HepG2 (cell line): ENCODE data around the gene WSCD1. TPM values are rescaled to one million over a fixed set of nuclear protein-coding genes. Genes with fewer than 3 reads are reported as not detected.

Source experiments
- ATAC-seq: fragments of 200-7000 bp; cut with Tn5 transposase; 3 replicates; pipeline ENCODE4 v1.9.1; 2020; ENCODE audit warnings: mild to moderate bottlenecking, moderate library complexity
- BruUV-seq: library from RNA; stranded (reverse); fragments of 400-500 nt; replicated peaks from 2 replicates; lab custom pipeline; 2021; lab: Mats Ljungman, UMichigan
- CTCF ChIA-PET: fragments of 300-600 bp; formaldehyde crosslinking; extraction: SDS; loops from one replicate; lab custom pipeline; 2021; ENCODE audit warnings: low total read pairs, inconsistent platforms, low intra/inter-chr PET ratio; lab: Yijun Ruan, JAX
- POLR2A ChIA-PET: fragments of 350-600 bp; sonication (Branson Sonifier 250); formaldehyde crosslinking; loops from one replicate; lab custom pipeline; 2020; ENCODE audit warnings: antibody characterized with exemption, inconsistent platforms; lab: Yijun Ruan, JAX
- DNase-seq: peaks from one replicate; pipeline ENCODE4 v3.0.0-alpha.2; 2015; ENCODE audit warnings: low spot score
- FAIRE-seq: peaks from 3 replicates; lab custom pipeline; 2011; peaks lifted over from hg19 to GRCh38; lab: Jason Lieb, UNC
- H2AFZ ChIP-seq: one replicate; pipeline ENCODE4 v1.6.1; 2011; ENCODE audit warnings: low read length, inconsistent platforms
- H3K27ac ChIP-seq: fragments of 300-600 bp; 3 replicates; pipeline ENCODE4 v1.8.0; 2011; ENCODE audit warnings: mixed run types, mild to moderate bottlenecking, mixed read lengths, low read length, inconsistent platforms; ENCODE audit not compliant: insufficient read depth; ENCODE audit errors: extremely low read length
- H3K27me3 ChIP-seq, 2 experiments: fragments of 200-600 bp in 1 of 2; 2 replicates in 1 of 2; 3 replicates in 1 of 2; pipeline versions ENCODE4 v1.6.0 to v1.8.0; 2011; ENCODE audit warnings: low read length in 2 of 2, mild to moderate bottlenecking in 2 of 2, moderate library complexity in 2 of 2, inconsistent platforms in 1 of 2; ENCODE audit not compliant: insufficient read depth in 2 of 2, control insufficient read depth in 1 of 2
- H3K36me3 ChIP-seq, 2 experiments: fragments of 200-600 bp in 1 of 2; replicated peaks in 1 of 2; 2 replicates in 1 of 2; 3 replicates in 1 of 2; pipeline versions ENCODE4 v1.5.1 to v1.8.0; 2011; ENCODE audit warnings: low read length in 2 of 2, inconsistent platforms in 1 of 2; ENCODE audit not compliant: insufficient read depth in 2 of 2, control insufficient read depth in 1 of 2
- H3K4me1 ChIP-seq: 2 replicates; pipeline ENCODE4 v1.5.1; 2012; ENCODE audit warnings: low read length, inconsistent platforms; ENCODE audit not compliant: insufficient read depth
- H3K4me2 ChIP-seq: 2 replicates; pipeline ENCODE4 v1.6.0; 2011; ENCODE audit warnings: low read depth, low read length, inconsistent platforms
- H3K4me3 ChIP-seq, 3 experiments: fragments of 200-600 bp in 1 of 3; sonication (generic), shearing (Covaris generic) in 1 of 3; replicated peaks in 1 of 3; 2 replicates each; pipeline ENCODE4 v1.5.1; 2011 to 2016; ENCODE audit warnings: low read length in 3 of 3, inconsistent platforms in 2 of 3, low read depth in 2 of 3, mild to moderate bottlenecking in 2 of 3, control low read depth in 1 of 3, mixed read lengths in 1 of 3; ENCODE audit not compliant: insufficient read depth in 1 of 3
- H3K79me2 ChIP-seq: one replicate; pipeline ENCODE4 v1.6.1; 2011; ENCODE audit warnings: low read length, inconsistent platforms; ENCODE audit not compliant: insufficient read depth
- H3K9ac ChIP-seq: 2 replicates; pipeline ENCODE4 v1.6.0; 2011; ENCODE audit warnings: mild to moderate bottlenecking, low read depth, low read length, inconsistent platforms; ENCODE audit not compliant: insufficient read depth
- H3K9me3 ChIP-seq: 2 replicates; pipeline ENCODE4 v1.5.1; 2012; ENCODE audit warnings: mild to moderate bottlenecking, low read length
- H4K20me1 ChIP-seq: 2 replicates; pipeline ENCODE4 v1.6.0; 2011; ENCODE audit warnings: inconsistent platforms, mild to moderate bottlenecking, low read length, moderate library complexity; ENCODE audit not compliant: insufficient read depth
- ASH2L ChIP-seq: fragments of 300-600, 200-600 bp; sonication (generic); IDR thresholded peaks from 2 replicates; pipeline ENCODE4 v1.7.0; 2017; ENCODE audit warnings: low read depth, mild to moderate bottlenecking, moderate library complexity, mixed read lengths, low read length; ENCODE audit not compliant: insufficient read length
- CREB1 ChIP-seq, 2 experiments: fragments of 450-650 bp in 1 of 2; IDR thresholded peaks; 2 replicates each; pipeline ENCODE4 v1.6.1; 2016 to 2017; ENCODE audit warnings: control low read depth in 1 of 2, mild to moderate bottlenecking in 1 of 2, missing compliant biosample characterization in 1 of 2, missing genetic modification characterization in 1 of 2
- FOSL1 ChIP-seq: sonication (generic); formaldehyde crosslinking; IDR thresholded peaks from 2 replicates; pipeline ENCODE4 v1.9.0; 2021; ENCODE audit warnings: missing genetic modification reagents, borderline replicate concordance
- GABPA ChIP-seq, 2 experiments: IDR thresholded peaks; 2 replicates each; pipeline ENCODE4 v1.6.1; 2011 to 2016; ENCODE audit warnings: low read depth in 2 of 2, low read length in 1 of 2, missing biosample characterization in 1 of 2, missing genetic modification characterization in 1 of 2
- JDP2 ChIP-seq: sonication (generic); formaldehyde crosslinking; IDR thresholded peaks from 2 replicates; pipeline ENCODE4 v1.8.1; 2022; ENCODE audit warnings: missing genetic modification reagents, borderline replicate concordance
- MAFK ChIP-seq, 2 experiments: IDR thresholded peaks in 1 of 2; conservative IDR thresholded peaks in 1 of 2; 2 replicates each; pipeline ENCODE4 v1.6.1; 2011; ENCODE audit warnings: improper control_type of control experiment in 2 of 2, low read length in 2 of 2
- SRSF1 ChIP-seq: fragments of 200-400 bp; formaldehyde crosslinking; optimal IDR thresholded peaks from 2 replicates; pipeline ENCODE3; 2017; ENCODE audit warnings: mild to moderate bottlenecking, low read depth, low read length, moderate library complexity
- TP53 ChIP-seq: sonication (generic); formaldehyde crosslinking; conservative IDR thresholded peaks from 2 replicates; pipeline ENCODE4 v1.4.0; 2020; ENCODE audit warnings: missing genetic modification reagents
- ZBTB44 ChIP-seq: sonication (generic); formaldehyde crosslinking; IDR thresholded peaks from 2 replicates; pipeline ENCODE4 v1.4.0; 2020; ENCODE audit warnings: missing genetic modification reagents
- ZFAT ChIP-seq: sonication (generic); formaldehyde crosslinking; conservative IDR thresholded peaks from 2 replicates; pipeline ENCODE4 v1.8.1; 2023; ENCODE audit warnings: missing genetic modification reagents, inconsistent platforms
- ZNF263 ChIP-seq: sonication (generic); formaldehyde crosslinking; IDR thresholded peaks from 2 replicates; pipeline ENCODE4 v1.4.0; 2020; ENCODE audit warnings: missing genetic modification reagents
- ZNF33A ChIP-seq: sonication (generic); formaldehyde crosslinking; IDR thresholded peaks from 2 replicates; pipeline ENCODE4 v1.5.1; 2020; ENCODE audit warnings: missing genetic modification reagents, mild to moderate bottlenecking, moderate library complexity, borderline replicate concordance
- WGBS: methylation state at CpG from one replicate; pipeline ENCODE4 v1.1.6; 2017; ENCODE audit warnings: low lambda C conversion rate; 5-methylcytosine and 5-hydroxymethylcytosine counted together
- in situ Hi-C: cut with HindIII; loops from 2 replicates; pipeline ENCODE4 v1.10.0; 2017; ENCODE audit warnings: low pct_unique_long_range_greater_than_20kb; ENCODE audit not compliant: extremely low pct_ligation_motif_present
- intact Hi-C: fragments of 100-400 bp; cut with micrococcal nuclease; formaldehyde crosslinking; loops from one replicate; pipeline ENCODE4 v1.10.0; 2022; ENCODE audit not compliant: unreplicated experiment
- polyA plus RNA-seq, 8 experiments: library from polyadenylated mRNA; depleted of rRNA in 3 of 8; stranded (reverse) in 7 of 8; unstranded in 1 of 8; fragments of >200 nt; fragmentation: Illumina TruSeq in 4 of 8; extraction: Trizol in 4 of 8; gene quantifications; 2 replicates each; pipeline versions ENCODE4 v1.2.1 to v1.2.3, GENCODE V29; 2011 to 2016; ENCODE audit warnings: low read depth in 4 of 8, missing spikeins in 1 of 8, mixed read lengths in 1 of 8; ENCODE audit not compliant: insufficient read depth in 1 of 8
- total RNA-seq, 5 experiments: library from RNA; depleted of rRNA; stranded (reverse); fragments of >200 nt; fragmentation: Illumina TruSeq; extraction: Trizol; gene quantifications; 2 replicates each; pipeline ENCODE4 v1.2.3, GENCODE V29; 2016; ENCODE audit warnings: low read depth in 1 of 5

The WSCD1 gene
- total and polyA plus RNA-seq, 2 of the 13 experiments (the other 11 are each of a cell fraction or from before 2014, with no cell fraction given), result 0.24 to 2.7 TPM

- CTCF ChIA-PET, result no interaction called here
- H3K4me1 ChIP-seq, result no peaks in the 10 kb centered on the region
- H3K4me3 ChIP-seq, result no peak overlapping the region
- intact Hi-C loops, result no loop called here
- ATAC-seq (no peak), FAIRE-seq (no peak), DNase-seq (no peak)
- POLR2A ChIA-PET, result no interaction called here
- no peaks in the 10 kb centered on the region for H3K36me3 ChIP-seq
- H2AFZ ChIP-seq, result no peak overlapping the region
- H3K79me2 ChIP-seq, result no peaks in the 10 kb centered on the region
- no peak overlapping the region for H3K27ac ChIP-seq
- no peak overlapping the region for H3K9ac ChIP-seq
- H3K9me3 ChIP-seq, result no peaks in the 10 kb centered on the region
- H3K27me3 ChIP-seq, result peaks cover 4 to 50% of the 10 kb centered on the region in 2 experiments; a peak in 4 of 5 replicates
- no peak overlapping the region for H3K4me2 ChIP-seq
- WGBS, result 19% methylated on average over 15 of the region's 15 CpGs
- no TSS peak for BruUV-seq
- TF ChIP-seq JDP2 (no peak), ZBTB44 (CRISPR knock-in tag) (no peak), MAFK (conservative IDR thresholded peaks at IDR 0.05 in 1 of 2, IDR thresholded peaks at IDR 0.05 in 1 of 2; ENCODE audit: low read length in 2 of 2) (no peak), ZFAT (CRISPR knock-in tag) (no peak), CREB1 (IDR thresholded peaks at IDR 0.05) (no peak), CREB1 (CRISPR knock-in tag; IDR thresholded peaks at IDR 0.05) (no peak), FOSL1 (CRISPR knock-in tag) (no peak), SRSF1 (no peak), TP53 (CRISPR knock-in tag) (no peak), ZNF33A (CRISPR knock-in tag) (no peak), ASH2L (no peak), ZNF263 (CRISPR knock-in tag) (no peak), GABPA (IDR thresholded peaks at IDR 0.05; ENCODE audit: low read depth, low read length) (no peak), GABPA (CRISPR knock-in tag; IDR thresholded peaks at IDR 0.05; ENCODE audit: low read depth) (no peak)
- in situ Hi-C loops, result no loop called here
- H4K20me1 ChIP-seq, result no peaks in the 10 kb centered on the region
Observed at GRCh38 chr17:6159541-6160231, 89.5 kb downstream of the WSCD1 start.
